Liver (tissue), 9 donors: ENCODE results near the gene AMBRA1. TPM values are rescaled to one million over a fixed set of nuclear protein-coding genes. Genes with fewer than 3 reads are reported as not detected.

Experiments used
- DNase-seq: peaks from one replicate; pipeline ENCODE4 v3.0.0-alpha.2; 2017; ENCODE audit warnings: low spot score
- H3K27ac ChIP-seq, 2 donors: one replicate each; pipeline ENCODE4 v1.7.0; 2013; ENCODE audit warnings: inconsistent platforms in 2 of 2, low read length in 2 of 2, control low read depth in 1 of 2, low read depth in 1 of 2, mild to moderate bottlenecking in 1 of 2
- H3K27me3 ChIP-seq, 4 donors: one replicate each; pipeline versions ENCODE4 v1.6.1 to v1.7.0; 2013; ENCODE audit warnings: low read length in 3 of 4, inconsistent platforms in 1 of 4, mild to moderate bottlenecking in 1 of 4, moderate library complexity in 1 of 4; ENCODE audit not compliant: control insufficient read depth in 4 of 4, insufficient read depth in 4 of 4
- H3K36me3 ChIP-seq, 4 donors: one replicate each; pipeline versions ENCODE4 v1.6.1 to v1.7.0; 2013; ENCODE audit warnings: low read length in 3 of 4, mild to moderate bottlenecking in 3 of 4, low read depth in 1 of 4, moderate library complexity in 1 of 4; ENCODE audit not compliant: control insufficient read depth in 4 of 4, insufficient read depth in 3 of 4
- H3K4me1 ChIP-seq, 4 donors: one replicate each; pipeline versions ENCODE4 v1.6.1 to v1.7.0; 2013; ENCODE audit warnings: low read length in 3 of 4, mild to moderate bottlenecking in 3 of 4, moderate library complexity in 1 of 4; ENCODE audit not compliant: control insufficient read depth in 4 of 4, insufficient read depth in 4 of 4
- H3K4me3 ChIP-seq, 3 donors: one replicate each; pipeline versions ENCODE4 v1.6.1 to v1.7.0; 2013; ENCODE audit warnings: low read length in 3 of 3, control low read depth in 1 of 3, low read depth in 1 of 3, mild to moderate bottlenecking in 1 of 3
- H3K9ac ChIP-seq, 2 donors: one replicate each; pipeline ENCODE4 v1.7.0; 2013; ENCODE audit warnings: low read length in 2 of 2, mild to moderate bottlenecking in 2 of 2, moderate library complexity in 2 of 2, control low read depth in 1 of 2, low read depth in 1 of 2
- H3K9me3 ChIP-seq, 4 donors: one replicate each; pipeline versions ENCODE4 v1.6.1 to v1.7.0; 2013; ENCODE audit warnings: low read length in 3 of 4; ENCODE audit not compliant: control insufficient read depth in 4 of 4
- ATF3 ChIP-seq: IDR thresholded peaks from 2 replicates; pipeline ENCODE4 v1.6.1; 2016; ENCODE audit warnings: antibody characterized with exemption
- CTCF ChIP-seq: fragments of 150-350 bp; IDR thresholded peaks from 2 replicates; pipeline ENCODE4 v1.5.1; 2017; ENCODE audit warnings: improper control_type of control experiment, low read depth, low read length; ENCODE audit not compliant: missing input control
- EGR1 ChIP-seq, 2 donors: IDR thresholded peaks; 2 replicates each; pipeline ENCODE4 v1.6.1; 2016 to 2018; ENCODE audit warnings: antibody characterized with exemption in 2 of 2, low read depth in 2 of 2
- FOXA1 ChIP-seq: IDR thresholded peaks from 2 replicates; pipeline ENCODE4 v1.6.1; 2016; ENCODE audit warnings: antibody characterized with exemption
- FOXA2 ChIP-seq: IDR thresholded peaks from 2 replicates; pipeline ENCODE4 v1.6.1; 2016; ENCODE audit warnings: antibody characterized with exemption
- GABPA ChIP-seq, 2 donors: IDR thresholded peaks in 1 of 2; conservative IDR thresholded peaks in 1 of 2; 2 replicates each; pipeline ENCODE4 v1.6.1; 2016; ENCODE audit warnings: antibody characterized with exemption in 2 of 2, mild to moderate bottlenecking in 1 of 2, moderate library complexity in 1 of 2
- HNF4A ChIP-seq, 2 donors: conservative IDR thresholded peaks; 2 replicates each; pipeline ENCODE4 v1.6.1; 2016; ENCODE audit warnings: antibody characterized with exemption in 2 of 2, mild to moderate bottlenecking in 2 of 2
- HNF4G ChIP-seq: IDR thresholded peaks from 2 replicates; pipeline ENCODE4 v1.6.1; 2016; ENCODE audit warnings: antibody characterized with exemption
- JUND ChIP-seq, 2 donors: IDR thresholded peaks; 2 replicates each; pipeline ENCODE4 v1.6.1; 2016; ENCODE audit warnings: antibody characterized with exemption in 2 of 2
- MAX ChIP-seq: IDR thresholded peaks from 2 replicates; pipeline ENCODE4 v1.6.1; 2016; ENCODE audit warnings: antibody characterized with exemption
- NR2F2 ChIP-seq: IDR thresholded peaks from 2 replicates; pipeline ENCODE4 v1.6.1; 2016; ENCODE audit warnings: antibody characterized with exemption
- RAD21 ChIP-seq, 2 donors: IDR thresholded peaks; 2 replicates each; pipeline ENCODE4 v1.6.1; 2016; ENCODE audit warnings: antibody characterized with exemption in 2 of 2, mild to moderate bottlenecking in 2 of 2
- REST ChIP-seq: IDR thresholded peaks from 2 replicates; pipeline ENCODE4 v1.6.1; 2016; ENCODE audit warnings: antibody characterized with exemption, mild to moderate bottlenecking
- RXRA ChIP-seq, 2 donors: IDR thresholded peaks; 2 replicates each; pipeline ENCODE4 v1.6.1; 2017 to 2018; ENCODE audit warnings: antibody characterized with exemption in 2 of 2, mild to moderate bottlenecking in 1 of 2
- SP1 ChIP-seq: IDR thresholded peaks from 2 replicates; pipeline ENCODE4 v1.6.1; 2018; ENCODE audit warnings: antibody characterized with exemption, mild to moderate bottlenecking
- TAF1 ChIP-seq: conservative IDR thresholded peaks from 2 replicates; pipeline ENCODE4 v1.6.1; 2016; ENCODE audit warnings: antibody characterized with exemption, mild to moderate bottlenecking
- YY1 ChIP-seq: IDR thresholded peaks from 2 replicates; pipeline ENCODE4 v1.6.1; 2016; ENCODE audit warnings: antibody characterized with exemption, mild to moderate bottlenecking
- ZBTB33 ChIP-seq: IDR thresholded peaks from 2 replicates; pipeline ENCODE4 v1.6.1; 2016; ENCODE audit warnings: antibody characterized with exemption
- WGBS: extraction: QIAGEN DNeasy Blood & Tissue Kit; methylation state at CpG from one replicate; pipeline ENCODE4 v1.1.7; 2013; 5-methylcytosine and 5-hydroxymethylcytosine counted together
- polyA plus RNA-seq, 2 donors: library from polyadenylated mRNA; stranded (reverse) in 1 of 2; unstranded in 1 of 2; fragments of 200-250 nt in 1 of 2; fragments of >200 nt in 1 of 2; fragmentation: Nextera tagmentation in 1 of 2; extraction: Ambion mirVana in 1 of 2; gene quantifications; one replicate each; pipeline versions ENCODE4 v1.2.1 to v1.2.3, GENCODE V29; 2013 to 2015
- total RNA-seq, 2 donors: library from RNA; depleted of rRNA; stranded (reverse); fragments of >200 nt; gene quantifications; one replicate each; pipeline ENCODE4 v1.2.3, GENCODE V29; 2014
- donor health status: healthy.
- donor health status: healthy.
- donor health status: healthy.
- donor health status: healthy.
- donor health status: healthy.

Gene AMBRA1
- total and polyA plus RNA-seq, 4 donors, result 3.7 to 25.7 (median 15.1) TPM

- TF ChIP-seq ATF3, result no peak
- no peak for TF ChIP-seq REST
- no peak for TF ChIP-seq YY1
- no peak for TF ChIP-seq EGR1 (IDR thresholded peaks at IDR 0.05; ENCODE audit: low read depth in 2 of 2)
- TF ChIP-seq GABPA (IDR thresholded peaks at IDR 0.05 in 1 of 2, conservative IDR thresholded peaks at IDR 0.05 in 1 of 2), result no peak
- no peak for TF ChIP-seq JUND (IDR thresholded peaks at IDR 0.05)
- TF ChIP-seq HNF4G, result no peak
- no peak for TF ChIP-seq FOXA1
- no peak for TF ChIP-seq ZBTB33
- no peak for TF ChIP-seq TAF1
- TF ChIP-seq RAD21 (IDR thresholded peaks at IDR 0.05), result no peak
- no peak for TF ChIP-seq FOXA2
- TF ChIP-seq RXRA (IDR thresholded peaks at IDR 0.05), result no peak
- no peak for TF ChIP-seq CTCF
- 45% methylated on average over 5 of the region's 5 CpGs for WGBS
- peaks cover 0 to 3% (median 2%) of the 10 kb centered on the region in 4 donors for H3K4me1 ChIP-seq
Measured at GRCh38 chr11:46582588-46582987, 11.2 kb downstream of the AMBRA1 start.

GRCh38 chr11:46577058-46577457 is 16.8 kb downstream of the AMBRA1 start:
- Histone ChIP-seq H3K27ac (no peak overlapping the region), H3K36me3 (no peaks in the 10 kb centered on the region), H3K9me3 (no peaks in the 10 kb centered on the region), H3K4me1 (no peaks in the 10 kb centered on the region), H3K27me3 (no peaks in the 10 kb centered on the region), H3K9ac (no peak overlapping the region), H3K4me3 (no peak overlapping the region)
- 97% methylated on average over 1 of the region's 1 CpG for WGBS
- TF ChIP-seq TAF1 (no peak), HNF4G (no peak), MAX (no peak), FOXA1 (no peak), REST (no peak), RAD21 (IDR thresholded peaks at IDR 0.05) (no peak), SP1 (no peak), RXRA (IDR thresholded peaks at IDR 0.05) (no peak), HNF4A (conservative IDR thresholded peaks at IDR 0.05) (no peak), ATF3 (no peak), ZBTB33 (no peak), JUND (IDR thresholded peaks at IDR 0.05) (no peak), NR2F2 (no peak), FOXA2 (no peak), YY1 (no peak), EGR1 (IDR thresholded peaks at IDR 0.05; ENCODE audit: low read depth in 2 of 2) (no peak)
- DNase-seq, result no peak

More at GRCh38 chr11:46582588-46582987, 11.2 kb downstream of the AMBRA1 start:
- no peak for DNase-seq
- H3K27me3 ChIP-seq, result no peaks in the 10 kb centered on the region
- H3K9ac ChIP-seq, result no peak overlapping the region
- no peak overlapping the region for H3K4me3 ChIP-seq
- H3K27ac ChIP-seq, result no peak overlapping the region
- no peaks in the 10 kb centered on the region for H3K9me3 ChIP-seq
- no peaks in the 10 kb centered on the region for H3K36me3 ChIP-seq
